ENCODE measurements around the gene SLC48A1.
A peak's percentile ranks its signal among the peaks of the same experiment; 100 is the strongest.

SLC48A1 gene

DNA sequence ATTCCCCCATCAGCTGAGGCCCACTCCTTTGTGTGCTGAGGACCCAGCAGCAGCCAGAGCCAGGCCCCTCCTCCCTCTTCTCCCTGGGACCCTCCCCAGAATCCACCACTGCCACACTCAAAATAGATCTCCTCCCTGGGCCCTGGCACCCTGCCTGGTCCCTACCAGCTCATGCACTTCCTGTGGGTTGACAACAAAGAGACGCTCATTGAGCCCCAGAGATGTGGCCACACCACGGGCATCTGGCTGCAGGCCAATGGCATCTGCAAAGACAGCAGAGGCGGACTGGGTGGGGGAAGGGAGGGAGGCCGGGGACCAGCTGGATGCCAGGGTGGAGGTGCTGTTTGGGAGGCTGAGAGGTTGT lies 31.7 kb upstream of the SLC48A1 start:
- H4K20me1 ChIP-seq (ENCODE audit: insufficient read depth, low read length), result no peaks in the 10 kb centered on the region
- no peaks in the 10 kb centered on the region for H3K9me3 ChIP-seq (ENCODE audit: insufficient read depth, low read length)
- H3K27me3 ChIP-seq (ENCODE audit: low read depth, low read length), result peaks cover 28% of the 10 kb centered on the region
- H3K36me3 ChIP-seq (replicated peaks; ENCODE audit: low read depth, low read length), result no peaks in the 10 kb centered on the region
- no peaks in the 10 kb centered on the region for H3K79me2 ChIP-seq (ENCODE audit: low read length)
- no peak overlapping the region for H3K4me3 ChIP-seq (ENCODE audit: low read length)
- peak overlapping the region; percentile 80 for H3K4me2 ChIP-seq (ENCODE audit: low read length)
- no peak overlapping the region for H3K27ac ChIP-seq (ENCODE audit: low read length)
- TF ChIP-seq, protein P1, sequence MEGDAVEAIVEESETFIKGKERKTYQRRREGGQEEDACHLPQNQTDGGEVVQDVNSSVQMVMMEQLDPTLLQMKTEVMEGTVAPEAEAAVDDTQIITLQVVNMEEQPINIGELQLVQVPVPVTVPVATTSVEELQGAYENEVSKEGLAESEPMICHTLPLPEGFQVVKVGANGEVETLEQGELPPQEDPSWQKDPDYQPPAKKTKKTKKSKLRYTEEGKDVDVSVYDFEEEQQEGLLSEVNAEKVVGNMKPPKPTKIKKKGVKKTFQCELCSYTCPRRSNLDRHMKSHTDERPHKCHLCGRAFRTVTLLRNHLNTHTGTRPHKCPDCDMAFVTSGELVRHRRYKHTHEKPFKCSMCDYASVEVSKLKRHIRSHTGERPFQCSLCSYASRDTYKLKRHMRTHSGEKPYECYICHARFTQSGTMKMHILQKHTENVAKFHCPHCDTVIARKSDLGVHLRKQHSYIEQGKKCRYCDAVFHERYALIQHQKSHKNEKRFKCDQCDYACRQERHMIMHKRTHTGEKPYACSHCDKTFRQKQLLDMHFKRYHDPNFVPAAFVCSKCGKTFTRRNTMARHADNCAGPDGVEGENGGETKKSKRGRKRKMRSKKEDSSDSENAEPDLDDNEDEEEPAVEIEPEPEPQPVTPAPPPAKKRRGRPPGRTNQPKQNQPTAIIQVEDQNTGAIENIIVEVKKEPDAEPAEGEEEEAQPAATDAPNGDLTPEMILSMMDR (IDR thresholded peaks at IDR 0.05; ENCODE audit: low read depth, low read length), result no peak
- no peak for TF ChIP-seq EZH2phosphoT487 (IDR thresholded peaks at IDR 0.05; ENCODE audit: low read depth)
- peak overlapping the region; percentile 64; the same call in 1 of the 2 replicates for H3K9ac ChIP-seq (ENCODE audit: low read length)
- H2AFZ ChIP-seq (ENCODE audit: low read depth, low read length), result no peak overlapping the region
- peaks cover 24% of the 10 kb centered on the region for H3K4me1 ChIP-seq (ENCODE audit: low read length)

DNA sequence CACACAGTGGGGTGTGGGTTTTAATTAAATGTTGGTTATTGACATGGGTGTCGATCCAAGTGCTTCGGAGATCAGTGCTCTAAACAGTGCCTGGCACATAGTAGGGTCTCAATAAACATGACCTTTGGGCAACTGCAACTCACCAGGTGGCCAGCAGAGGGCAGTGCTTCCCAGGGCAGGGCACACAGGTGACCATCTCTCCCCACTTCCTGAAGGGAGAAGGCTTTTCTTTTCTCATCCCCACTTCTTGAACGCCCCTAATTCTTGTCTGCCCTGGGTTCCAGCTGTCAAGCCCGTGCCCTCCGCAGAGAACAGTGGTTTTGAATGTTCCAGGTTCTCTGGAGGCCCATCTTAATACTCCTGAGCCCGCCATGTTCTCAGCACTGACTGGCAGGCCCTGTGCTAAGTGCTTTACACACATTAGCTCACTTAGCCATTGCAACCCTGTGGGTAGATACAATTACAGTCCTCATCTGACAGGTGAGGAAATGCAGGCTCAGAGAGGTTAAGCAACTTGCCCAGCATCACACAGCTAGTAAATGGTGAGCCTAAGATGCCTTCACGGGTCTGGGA lies 30.7 kb upstream of the SLC48A1 start:
- Histone ChIP-seq H3K27ac (ENCODE audit: low read length) (no peak overlapping the region), H3K4me2 (ENCODE audit: low read length) (no peak overlapping the region), H4K20me1 (ENCODE audit: insufficient read depth, low read length) (no peaks in the 10 kb centered on the region), H2AFZ (ENCODE audit: low read depth, low read length) (no peak overlapping the region), H3K4me1 (ENCODE audit: low read length) (peaks cover 34% of the 10 kb centered on the region), H3K9ac (ENCODE audit: low read length) (no peak overlapping the region), H3K27me3 (ENCODE audit: low read depth, low read length) (peaks cover 31% of the 10 kb centered on the region), H3K4me3 (ENCODE audit: low read length) (no peak overlapping the region), H3K9me3 (ENCODE audit: insufficient read depth, low read length) (no peaks in the 10 kb centered on the region), H3K36me3 (replicated peaks; ENCODE audit: low read depth, low read length) (no peaks in the 10 kb centered on the region), H3K79me2 (ENCODE audit: low read length) (no peaks in the 10 kb centered on the region)
- TF ChIP-seq, protein P1 (IDR thresholded peaks at IDR 0.05; ENCODE audit: low read depth, low read length), result peak; percentile 93
- TF ChIP-seq EZH2phosphoT487 (IDR thresholded peaks at IDR 0.05; ENCODE audit: low read depth), result no peak

DNA sequence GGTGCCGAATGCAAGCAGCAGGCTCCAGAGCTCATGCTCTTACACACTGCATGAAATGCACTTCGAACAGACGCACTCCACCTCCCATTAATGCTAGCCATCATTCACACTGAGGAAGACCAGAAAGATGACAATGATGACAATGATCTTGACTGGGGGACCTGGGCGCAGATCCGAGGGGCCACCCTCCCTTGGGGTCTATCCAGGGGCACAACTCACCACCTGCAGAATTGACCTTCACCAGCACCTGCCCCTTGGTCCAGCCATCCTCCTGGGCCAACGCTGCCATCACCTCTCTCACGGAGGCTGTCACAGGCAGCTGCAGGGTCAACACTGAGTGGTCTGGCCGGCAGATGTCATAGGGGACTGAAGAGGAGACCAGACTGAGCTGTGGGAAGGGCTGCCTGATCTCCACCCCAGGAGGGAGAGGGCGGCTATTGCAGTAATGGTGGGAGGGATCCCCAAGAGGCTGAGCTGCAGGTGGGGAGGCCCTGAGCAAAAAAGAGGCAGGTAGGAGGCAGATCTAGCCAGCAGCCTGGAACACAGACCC lies 29.7 kb upstream of the SLC48A1 start:
- no peaks in the 10 kb centered on the region for H3K79me2 ChIP-seq (ENCODE audit: low read length)
- no peaks in the 10 kb centered on the region for H4K20me1 ChIP-seq (ENCODE audit: insufficient read depth, low read length)
- no peak overlapping the region for H3K27ac ChIP-seq (ENCODE audit: low read length)
- H3K4me3 ChIP-seq (ENCODE audit: low read length), result no peak overlapping the region
- peak overlapping the region; percentile 29; the same call in 1 of the 2 replicates for H3K4me2 ChIP-seq (ENCODE audit: low read length)
- no peaks in the 10 kb centered on the region for H3K9me3 ChIP-seq (ENCODE audit: insufficient read depth, low read length)
- H3K36me3 ChIP-seq (replicated peaks; ENCODE audit: low read depth, low read length), result no peaks in the 10 kb centered on the region
- peaks cover 39% of the 10 kb centered on the region for H3K4me1 ChIP-seq (ENCODE audit: low read length)
- H3K9ac ChIP-seq (ENCODE audit: low read length), result no peak overlapping the region
- no peak overlapping the region for H2AFZ ChIP-seq (ENCODE audit: low read depth, low read length)
- TF ChIP-seq, protein P1 (IDR thresholded peaks at IDR 0.05; ENCODE audit: low read depth, low read length), result no peak
- TF ChIP-seq EZH2phosphoT487 (IDR thresholded peaks at IDR 0.05; ENCODE audit: low read depth), result no peak
- peaks cover 31% of the 10 kb centered on the region for H3K27me3 ChIP-seq (ENCODE audit: low read depth, low read length)

DNA sequence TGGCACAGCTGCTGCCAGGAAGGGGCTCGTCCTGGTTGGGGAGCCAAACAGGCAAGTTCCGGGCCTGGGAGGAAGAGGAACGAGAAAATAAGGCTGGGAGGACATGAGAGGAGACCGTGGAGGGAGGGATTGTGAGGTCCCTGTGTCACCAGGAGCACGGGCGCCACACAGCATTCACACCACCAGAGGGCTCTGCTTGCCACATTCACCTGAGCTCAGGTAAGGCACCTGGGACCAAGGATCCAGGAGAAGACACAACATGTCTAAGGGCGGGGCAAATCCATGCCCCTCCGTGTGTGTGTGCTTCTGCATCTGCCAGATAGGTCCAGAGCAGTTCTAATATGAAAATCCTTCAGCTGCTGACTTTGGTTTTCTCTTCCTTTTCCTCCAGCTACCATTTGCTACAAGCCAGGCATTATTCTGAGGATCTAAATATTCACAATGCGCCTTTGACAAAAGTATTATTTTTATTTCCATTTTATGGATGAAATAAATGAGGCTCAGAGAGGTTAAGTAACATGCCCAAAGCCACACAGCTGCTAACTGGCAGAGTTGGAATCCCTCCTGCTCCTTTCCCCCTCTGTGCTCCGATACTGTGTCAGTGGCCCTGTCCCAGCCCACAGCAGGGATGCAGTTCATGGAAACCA lies 28.9 kb upstream of the SLC48A1 start:
- H3K9ac ChIP-seq (ENCODE audit: low read length), result no peak overlapping the region
- no peaks in the 10 kb centered on the region for H3K9me3 ChIP-seq (ENCODE audit: insufficient read depth, low read length)
- H2AFZ ChIP-seq (ENCODE audit: low read depth, low read length), result no peak overlapping the region
- peaks cover 31% of the 10 kb centered on the region for H3K27me3 ChIP-seq (ENCODE audit: low read depth, low read length)
- no peaks in the 10 kb centered on the region for H3K79me2 ChIP-seq (ENCODE audit: low read length)
- H3K36me3 ChIP-seq (replicated peaks; ENCODE audit: low read depth, low read length), result no peaks in the 10 kb centered on the region
- peak overlapping the region; percentile 29 for H3K4me2 ChIP-seq (ENCODE audit: low read length)
- peaks cover 39% of the 10 kb centered on the region for H3K4me1 ChIP-seq (ENCODE audit: low read length)
- H4K20me1 ChIP-seq (ENCODE audit: insufficient read depth, low read length), result no peaks in the 10 kb centered on the region
- no peak overlapping the region for H3K27ac ChIP-seq (ENCODE audit: low read length)
- no peak overlapping the region for H3K4me3 ChIP-seq (ENCODE audit: low read length)
- TF ChIP-seq, protein P1 (IDR thresholded peaks at IDR 0.05; ENCODE audit: low read depth, low read length), result peak; percentile 89
- TF ChIP-seq EZH2phosphoT487 (IDR thresholded peaks at IDR 0.05; ENCODE audit: low read depth), result no peak
